SU-DHL-6 (cell line): Measurements from ENCODE around the gene NDUFC2.

Experiments used
- H2AFZ ChIP-seq: fragments of 200-600 bp; sonication (generic); 2 replicates; pipeline ENCODE4 v1.6.1; 2014; ENCODE audit warnings: low read depth, mild to moderate bottlenecking, moderate library complexity, mixed read lengths, antibody characterized with exemption, low read length; ENCODE audit not compliant: severe bottlenecking
- H3F3A ChIP-seq: fragments of 200-600 bp; shearing (Covaris generic); 2 replicates; pipeline ENCODE4 v1.6.0; 2016; ENCODE audit warnings: antibody characterized with exemption, mild to moderate bottlenecking; ENCODE audit not compliant: insufficient read depth
- H3K27ac ChIP-seq: fragments of 200-600 bp; sonication (generic); 2 replicates; pipeline ENCODE4 v1.5.1; 2016; ENCODE audit warnings: low read depth, mild to moderate bottlenecking, low read length, moderate library complexity, mixed read lengths
- H3K27me3 ChIP-seq: fragments of 200-600 bp; sonication (generic), shearing (Covaris generic); 2 replicates; pipeline ENCODE4 v1.6.0; 2014; ENCODE audit warnings: mild to moderate bottlenecking, low read length
- H3K36me3 ChIP-seq: fragments of 200-600 bp; sonication (generic); 2 replicates; pipeline ENCODE4 v1.6.1; 2014; ENCODE audit warnings: mild to moderate bottlenecking, low read length, mixed read lengths
- H3K4me2 ChIP-seq: fragments of 300-600, 200-600 bp; shearing (Covaris generic), sonication (generic); 2 replicates; pipeline ENCODE4 v1.6.0; 2014; ENCODE audit warnings: low read length, low read depth, mild to moderate bottlenecking; ENCODE audit not compliant: poor library complexity, severe bottlenecking
- H3K4me3 ChIP-seq: fragments of 200-600 bp; sonication (generic); 2 replicates; pipeline ENCODE4 v1.5.1; 2014; ENCODE audit warnings: antibody characterized with exemption, low read length, mild to moderate bottlenecking, mixed read lengths; ENCODE audit not compliant: insufficient read depth, poor library complexity, severe bottlenecking
- H3K79me2 ChIP-seq: fragments of 200-600 bp; sonication (generic); 2 replicates; pipeline ENCODE4 v1.6.1; 2014; ENCODE audit warnings: mild to moderate bottlenecking, low read length, moderate library complexity; ENCODE audit not compliant: insufficient read depth
- H3K9ac ChIP-seq: fragments of 200-600 bp; sonication (generic); 2 replicates; pipeline ENCODE4 v1.7.0; 2014; ENCODE audit warnings: mild to moderate bottlenecking, low read length
- H3K9me2 ChIP-seq: fragments of 200-600 bp; sonication (generic); replicated peaks from 2 replicates; pipeline ENCODE4 v1.6.1; 2014; ENCODE audit warnings: low read length; ENCODE audit not compliant: insufficient read depth
- H3K9me3 ChIP-seq: fragments of 200-600 bp; sonication (generic); 2 replicates; pipeline ENCODE4 v1.6.1; 2014; ENCODE audit warnings: low read length, mixed read lengths; ENCODE audit not compliant: insufficient read depth
- H4K20me1 ChIP-seq: fragments of 200-600 bp; sonication (generic); 2 replicates; pipeline ENCODE4 v1.6.1; 2014; ENCODE audit warnings: low read depth, mild to moderate bottlenecking, antibody characterized with exemption, low read length, moderate library complexity, mixed read lengths
- EZH2phosphoT487 ChIP-seq: fragments of 200-600 bp; sonication (generic), shearing (Covaris generic); conservative IDR thresholded peaks from 2 replicates; pipeline ENCODE4 v1.6.1; 2018; ENCODE audit warnings: mild to moderate bottlenecking, antibody characterized with exemption, low read length, moderate library complexity, mixed read lengths
- TF ChIP-seq, protein P1 (sequence below): fragments of 200-600 bp; sonication (generic); IDR thresholded peaks from one replicate; pipeline ENCODE4 v1.5.1; 2017; ENCODE audit warnings: antibody characterized with exemption, mild to moderate bottlenecking, low read length, moderate library complexity; ENCODE audit not compliant: insufficient read depth, poor library complexity, severe bottlenecking

Gene NDUFC2

DNA sequence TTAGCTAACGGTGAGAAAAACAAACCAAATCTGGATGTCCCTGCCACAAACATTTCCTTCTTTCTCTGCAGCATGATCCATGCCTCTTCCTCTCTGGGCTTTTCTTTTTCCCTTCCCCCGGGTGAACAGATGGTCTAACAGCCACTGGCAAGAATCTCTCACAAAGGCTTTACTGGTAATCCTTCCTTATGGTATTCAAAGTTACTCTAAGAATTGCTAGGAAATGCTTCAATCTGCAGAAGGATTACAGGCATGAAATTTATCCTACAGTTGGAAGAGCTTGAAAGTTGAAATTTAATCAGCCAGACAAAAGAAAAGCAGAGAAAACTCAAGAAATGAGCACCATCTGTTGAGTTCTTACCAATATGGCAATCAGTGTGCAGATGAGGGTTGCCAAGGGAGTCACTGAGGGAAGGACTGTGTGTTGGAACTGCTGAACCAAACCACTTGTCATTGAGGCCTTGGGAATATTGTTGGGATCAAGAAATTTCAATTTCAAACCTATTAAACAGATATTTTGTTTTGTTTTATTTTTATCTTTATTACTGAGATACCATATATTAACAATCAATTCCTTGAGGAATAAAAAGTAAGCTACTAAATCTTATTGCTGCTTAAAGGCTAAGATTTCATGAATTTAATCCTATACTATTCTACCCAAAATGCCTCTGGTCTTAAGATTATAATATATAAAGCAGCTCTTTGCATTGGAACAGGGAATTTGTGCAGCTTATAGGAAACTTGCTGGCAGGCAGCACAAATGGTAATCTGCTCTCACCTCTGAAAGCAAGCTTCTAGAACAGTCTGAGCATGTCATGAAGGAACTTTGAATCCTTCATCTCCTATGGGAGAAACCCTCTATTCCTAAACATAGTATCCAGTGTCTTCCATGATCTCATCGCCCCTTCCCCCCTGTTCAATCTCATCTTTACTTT is 29.7 kb upstream of the NDUFC2 start:
- no peak overlapping the region for H3K9ac ChIP-seq
- H3K4me2 ChIP-seq: no peak overlapping the region
- no peaks in the 10 kb centered on the region for H3K9me2 ChIP-seq
- H3K36me3 ChIP-seq: peaks cover 9% of the 10 kb centered on the region; the same call in 1 of the 2 replicates
- H3K27me3 ChIP-seq: no peaks in the 10 kb centered on the region
- no peaks in the 10 kb centered on the region for H3F3A ChIP-seq
- H3K9me3 ChIP-seq: no peaks in the 10 kb centered on the region
- H3K4me3 ChIP-seq: no peak overlapping the region
- TF ChIP-seq, protein P1, sequence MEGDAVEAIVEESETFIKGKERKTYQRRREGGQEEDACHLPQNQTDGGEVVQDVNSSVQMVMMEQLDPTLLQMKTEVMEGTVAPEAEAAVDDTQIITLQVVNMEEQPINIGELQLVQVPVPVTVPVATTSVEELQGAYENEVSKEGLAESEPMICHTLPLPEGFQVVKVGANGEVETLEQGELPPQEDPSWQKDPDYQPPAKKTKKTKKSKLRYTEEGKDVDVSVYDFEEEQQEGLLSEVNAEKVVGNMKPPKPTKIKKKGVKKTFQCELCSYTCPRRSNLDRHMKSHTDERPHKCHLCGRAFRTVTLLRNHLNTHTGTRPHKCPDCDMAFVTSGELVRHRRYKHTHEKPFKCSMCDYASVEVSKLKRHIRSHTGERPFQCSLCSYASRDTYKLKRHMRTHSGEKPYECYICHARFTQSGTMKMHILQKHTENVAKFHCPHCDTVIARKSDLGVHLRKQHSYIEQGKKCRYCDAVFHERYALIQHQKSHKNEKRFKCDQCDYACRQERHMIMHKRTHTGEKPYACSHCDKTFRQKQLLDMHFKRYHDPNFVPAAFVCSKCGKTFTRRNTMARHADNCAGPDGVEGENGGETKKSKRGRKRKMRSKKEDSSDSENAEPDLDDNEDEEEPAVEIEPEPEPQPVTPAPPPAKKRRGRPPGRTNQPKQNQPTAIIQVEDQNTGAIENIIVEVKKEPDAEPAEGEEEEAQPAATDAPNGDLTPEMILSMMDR: no peak
- no peak for TF ChIP-seq EZH2phosphoT487
- no peaks in the 10 kb centered on the region for H3K79me2 ChIP-seq
- H2AFZ ChIP-seq: no peak overlapping the region
- no peak overlapping the region for H3K27ac ChIP-seq
- no peaks in the 10 kb centered on the region for H4K20me1 ChIP-seq

DNA sequence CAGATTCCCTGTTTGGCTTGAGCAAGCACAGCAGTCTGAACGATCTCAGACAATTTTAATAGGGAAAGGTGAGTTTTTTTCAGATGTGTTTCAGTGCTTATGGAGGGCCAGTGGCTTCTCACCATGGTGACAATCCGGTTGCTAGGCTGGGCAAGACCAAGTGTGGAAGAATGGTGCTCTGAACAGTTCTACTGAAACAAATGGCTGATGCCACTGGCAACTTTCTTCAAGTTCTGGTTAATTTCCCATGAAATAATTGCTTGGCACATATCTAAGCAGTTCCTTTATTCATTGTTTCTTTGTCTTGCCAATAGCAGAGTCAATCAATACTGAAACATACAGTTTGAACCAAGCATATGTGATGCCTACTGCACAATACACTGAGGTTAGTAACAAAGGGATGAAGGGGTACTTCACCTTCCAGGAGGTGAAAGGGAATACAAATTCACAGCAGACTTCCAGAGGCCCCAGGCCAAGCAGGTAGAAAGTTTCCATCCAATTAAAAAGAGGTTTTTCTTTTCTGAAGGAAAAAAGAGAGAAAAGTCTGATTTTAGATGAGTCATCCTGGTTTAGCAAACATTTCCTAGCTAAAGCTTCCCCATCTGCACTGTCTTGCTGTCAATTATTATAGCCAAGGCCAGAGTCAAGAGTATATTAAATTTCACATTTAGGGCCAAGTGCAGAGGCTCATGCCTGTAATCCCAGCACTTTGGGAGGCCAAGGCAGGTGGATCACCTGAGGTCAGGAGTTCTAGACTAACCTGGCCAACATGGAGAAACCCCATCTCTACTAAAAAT is 21.2 kb upstream of the NDUFC2 start:
- Histone ChIP-seq H3K79me2 (no peaks in the 10 kb centered on the region), H3K27me3 (no peaks in the 10 kb centered on the region), H3K9ac (no peak overlapping the region), H3K4me2 (no peak overlapping the region), H3K27ac (no peak overlapping the region), H3F3A (no peaks in the 10 kb centered on the region; the same call in 1 of the 2 replicates), H3K9me2 (no peaks in the 10 kb centered on the region), H3K9me3 (no peaks in the 10 kb centered on the region), H2AFZ (no peak overlapping the region), H3K4me3 (no peak overlapping the region), H4K20me1 (no peaks in the 10 kb centered on the region), H3K36me3 (peaks cover 15% of the 10 kb centered on the region; the same call in 1 of the 2 replicates)
- TF ChIP-seq, protein P1: no peak
- no peak for TF ChIP-seq EZH2phosphoT487

DNA sequence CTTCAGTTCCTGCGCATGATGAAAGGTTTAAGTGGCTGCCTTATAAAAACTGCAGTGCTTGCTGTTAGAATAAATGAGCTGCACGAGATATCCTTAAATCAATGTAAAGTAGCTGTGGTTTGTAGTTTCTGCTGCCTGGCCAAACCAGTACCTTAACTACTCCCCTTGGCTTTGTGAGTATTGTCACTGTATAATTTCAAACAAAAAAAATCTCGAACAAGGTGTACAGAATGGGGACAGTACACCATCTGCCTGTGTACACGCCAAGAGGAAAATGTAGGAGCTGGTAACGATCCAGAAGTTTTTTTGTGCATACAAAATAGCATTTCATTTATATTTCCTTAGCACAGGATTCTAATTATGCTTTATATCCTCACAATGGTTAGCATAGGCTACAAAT is 20.6 kb upstream of the NDUFC2 start:
- no peaks in the 10 kb centered on the region for H3K9me2 ChIP-seq
- H3K4me3 ChIP-seq: no peak overlapping the region
- no peak overlapping the region for H2AFZ ChIP-seq
- peaks cover 15% of the 10 kb centered on the region; the same call in 1 of the 2 replicates for H3K36me3 ChIP-seq
- no peaks in the 10 kb centered on the region for H3K27me3 ChIP-seq
- H3K9me3 ChIP-seq: no peaks in the 10 kb centered on the region
- H3K4me2 ChIP-seq: no peak overlapping the region
- H3K9ac ChIP-seq: no peak overlapping the region
- H3K27ac ChIP-seq: no peak overlapping the region
- H4K20me1 ChIP-seq: no peaks in the 10 kb centered on the region
- no peak for TF ChIP-seq EZH2phosphoT487
- TF ChIP-seq, protein P1: no peak
- no peaks in the 10 kb centered on the region for H3K79me2 ChIP-seq
- no peaks in the 10 kb centered on the region; the same call in 1 of the 2 replicates for H3F3A ChIP-seq
